GM19455 (cell line): ENCODE results near the gene KIAA1671.
"Not testable (repeated sequence)": the region's sequence is repeated elsewhere in the genome, so short reads cannot be mapped to it uniquely, and the experiment has no call there.

Source experiments
- ATAC-seq: cut with Tn5 transposase; IDR thresholded peaks from one replicate; pipeline ENCODE4 v1.9.1; 2021; ENCODE audit not compliant: unreplicated experiment

Gene KIAA1671

GRCh38 chr22:25161916-25162530 is 209.5 kb downstream of the KIAA1671 start:
- no peak for ATAC-seq

DNA sequence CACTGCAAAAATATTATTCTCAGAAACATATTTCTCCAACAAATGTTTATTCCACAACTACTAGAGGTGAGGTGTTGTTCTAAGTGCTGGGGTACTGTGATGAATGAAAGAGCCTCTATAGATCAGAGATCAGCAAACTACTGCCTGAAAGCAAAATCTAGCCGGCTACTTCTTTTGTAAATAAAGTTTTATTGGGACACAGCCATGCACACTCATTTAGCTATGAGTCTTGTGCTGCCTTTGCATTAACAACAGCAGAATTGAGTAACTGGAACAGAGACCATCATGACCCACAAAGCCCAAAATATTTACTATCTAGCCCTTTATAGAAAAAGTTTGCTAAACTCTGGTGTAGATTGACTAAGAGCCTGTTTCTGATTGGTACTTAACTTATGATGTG is 210.0 kb downstream of the KIAA1671 start:
- no peak for ATAC-seq

GRCh38 chr22:25165785-25166184 is 213.3 kb downstream of the KIAA1671 start:
- no peak for ATAC-seq

- no peak for ATAC-seq
These were observed 213.9 kb downstream of the KIAA1671 start for GRCh38 chr22:25166266-25167040.

DNA sequence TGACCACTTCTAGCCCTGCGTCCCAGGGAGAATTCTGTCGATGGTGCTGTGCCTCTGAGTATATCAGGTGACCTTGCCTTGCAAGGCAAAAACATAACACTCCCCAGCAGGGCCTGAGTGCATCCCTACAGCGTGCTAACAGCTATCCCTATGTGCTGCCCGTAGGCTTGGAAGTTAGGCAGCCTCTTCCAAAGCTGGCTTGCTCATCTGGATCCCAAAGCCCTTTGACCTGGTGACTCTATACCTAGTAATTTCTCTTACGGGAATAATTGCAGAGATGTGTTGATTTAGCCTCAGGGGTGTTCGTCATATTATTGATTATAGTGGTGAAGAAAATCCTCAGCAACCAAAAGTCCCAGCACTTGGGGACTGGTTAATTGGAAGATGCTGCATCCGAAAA is 214.6 kb downstream of the KIAA1671 start:
- ATAC-seq: no peak

DNA sequence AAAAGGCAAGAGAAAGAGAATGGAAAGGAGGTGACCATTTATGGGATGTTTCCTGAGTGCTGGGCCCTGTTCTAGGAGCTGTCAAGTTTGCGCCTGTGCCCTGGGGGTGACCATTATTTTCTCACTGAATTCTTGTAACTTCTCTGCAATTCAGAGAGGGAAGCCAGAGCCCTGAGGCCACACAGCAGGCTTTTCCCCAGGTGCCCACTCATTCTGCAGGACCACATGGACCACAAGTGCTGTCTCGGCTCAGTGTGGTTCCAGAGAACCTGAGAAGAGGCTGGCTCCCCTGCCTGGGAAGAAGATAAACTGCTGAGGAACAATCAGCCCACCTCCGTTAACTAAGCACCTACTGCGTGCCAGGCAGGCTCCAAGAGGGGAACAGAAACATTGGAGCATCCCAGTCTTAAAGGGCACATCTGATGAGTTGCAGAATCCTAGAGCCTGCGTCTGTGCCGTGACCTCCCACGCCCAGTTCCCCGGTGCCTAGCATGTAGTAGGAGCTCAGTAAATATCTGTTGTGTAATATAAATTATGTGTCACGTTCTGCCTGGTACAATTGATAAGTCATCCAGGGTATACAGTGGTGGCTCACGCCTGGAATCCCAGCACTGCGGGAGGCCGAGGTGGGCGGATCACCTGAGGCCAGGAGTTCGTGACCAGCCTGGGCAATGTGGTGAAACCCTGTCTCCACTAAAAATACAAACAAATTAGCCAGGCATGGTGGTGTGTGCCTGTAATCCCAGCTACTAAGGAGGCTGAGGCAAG is 215.5 kb downstream of the KIAA1671 start:
- ATAC-seq: no peak

DNA sequence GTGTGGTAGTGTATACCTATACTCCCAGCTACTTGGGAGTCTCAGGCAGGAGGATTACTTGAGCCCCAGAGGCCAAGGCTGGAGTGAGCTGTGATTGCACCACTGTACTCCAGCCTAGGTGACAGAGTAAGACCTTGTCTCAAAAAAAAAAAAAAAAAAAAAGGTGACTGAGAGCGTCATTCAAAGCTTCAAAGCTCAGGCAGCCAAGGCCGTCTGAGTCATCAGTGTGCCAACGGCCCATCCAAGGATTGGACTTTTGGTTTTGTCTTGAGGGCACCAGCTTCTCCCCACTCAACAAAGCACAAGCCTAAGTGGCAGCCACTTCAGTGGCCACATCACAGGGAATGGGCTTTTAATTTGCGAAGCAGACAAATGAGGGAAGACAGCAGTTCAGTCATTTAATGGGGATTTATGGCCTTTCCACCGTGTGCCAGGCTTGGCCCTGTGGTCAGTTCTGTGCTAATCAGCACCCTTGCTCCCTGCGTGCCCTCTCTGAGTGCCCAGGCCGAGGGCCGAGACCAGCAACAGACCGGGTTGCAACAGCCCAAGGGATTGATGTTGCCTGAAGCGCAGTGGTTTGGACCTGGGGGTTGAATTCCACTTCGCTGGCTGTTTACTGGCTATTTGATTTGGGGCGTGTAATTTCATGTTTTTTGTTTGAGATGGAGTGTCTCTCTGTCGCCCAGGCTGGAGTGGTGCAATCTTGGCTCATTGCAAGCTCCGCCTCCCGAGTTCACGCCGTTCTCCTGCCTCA is 216.9 kb downstream of the KIAA1671 start:
- no peak for ATAC-seq

GRCh38 chr22:25170426-25170980 is 218.0 kb downstream of the KIAA1671 start:
- no peak for ATAC-seq

GRCh38 chr22:25172153-25172552 is 219.6 kb downstream of the KIAA1671 start:
- no peak for ATAC-seq

- no peak for ATAC-seq
These were observed 221.8 kb downstream of the KIAA1671 start for GRCh38 chr22:25174156-25174887.

GRCh38 chr22:25174888-25175411 is 222.4 kb downstream of the KIAA1671 start:
- ATAC-seq: no peak

DNA sequence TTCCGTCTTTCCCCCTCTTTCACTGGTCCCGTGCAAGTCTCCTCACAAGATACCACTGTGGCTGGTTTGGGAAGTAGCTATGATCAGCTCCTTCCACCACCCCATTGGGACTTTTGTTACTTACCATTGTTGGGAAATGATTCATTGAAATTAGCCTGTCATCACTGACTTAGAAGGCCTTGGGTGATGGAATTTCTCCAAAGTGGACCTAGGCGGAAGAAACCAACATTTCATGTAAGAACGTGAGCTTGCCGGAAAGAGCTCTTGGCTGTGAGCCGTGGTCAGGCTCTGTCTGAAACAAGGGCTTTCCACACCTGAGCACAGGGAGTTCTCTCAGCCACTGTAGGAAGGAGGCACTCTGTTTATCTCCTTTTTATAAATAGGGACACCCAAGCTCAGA is 223.7 kb downstream of the KIAA1671 start:
- no peak for ATAC-seq

DNA sequence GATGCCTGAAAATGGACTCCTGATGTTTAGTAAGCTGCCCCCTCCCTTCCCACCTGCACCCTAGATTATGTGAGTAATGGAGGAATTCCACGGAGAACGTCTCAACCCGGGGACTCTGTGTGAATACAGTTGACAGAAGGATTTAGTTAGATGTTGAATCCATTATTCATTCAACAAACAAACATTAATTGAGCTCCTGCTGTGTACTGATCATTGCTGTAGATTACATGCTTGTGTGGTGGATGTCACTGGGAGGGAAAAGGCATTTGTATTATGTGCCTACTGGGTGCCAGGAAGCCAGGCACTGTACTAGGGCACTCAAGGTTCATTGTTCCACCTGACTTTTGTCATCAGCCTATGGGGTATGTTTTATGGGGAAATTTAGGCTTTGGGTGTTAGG is 224.3 kb downstream of the KIAA1671 start:
- no peak for ATAC-seq

- ATAC-seq: no peak
These were observed 224.7 kb downstream of the KIAA1671 start for GRCh38 chr22:25177226-25177625.

- ATAC-seq: no peak
These were observed 225.4 kb downstream of the KIAA1671 start for GRCh38 chr22:25177895-25178294.

DNA sequence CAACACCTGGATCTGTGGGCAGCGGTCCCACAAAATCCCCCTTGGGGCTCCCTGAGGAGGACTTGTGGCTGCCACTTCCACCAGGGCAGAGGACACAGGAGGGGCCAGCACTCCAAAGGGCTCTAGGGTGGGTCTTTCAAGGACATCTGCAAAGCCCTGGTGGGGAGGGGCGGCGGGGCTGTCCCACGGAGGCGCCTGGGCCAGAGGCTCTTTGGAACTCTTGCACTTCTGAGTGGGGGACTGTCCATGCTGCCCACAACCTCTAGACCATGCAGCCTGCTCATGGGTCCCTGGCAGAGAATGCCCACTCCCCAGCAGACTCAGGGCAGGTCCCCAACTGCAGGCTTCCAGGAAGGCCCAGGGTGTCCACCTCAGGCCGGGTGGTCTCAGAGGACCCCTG is 225.8 kb downstream of the KIAA1671 start:
- ATAC-seq: not testable (repeated sequence)

DNA sequence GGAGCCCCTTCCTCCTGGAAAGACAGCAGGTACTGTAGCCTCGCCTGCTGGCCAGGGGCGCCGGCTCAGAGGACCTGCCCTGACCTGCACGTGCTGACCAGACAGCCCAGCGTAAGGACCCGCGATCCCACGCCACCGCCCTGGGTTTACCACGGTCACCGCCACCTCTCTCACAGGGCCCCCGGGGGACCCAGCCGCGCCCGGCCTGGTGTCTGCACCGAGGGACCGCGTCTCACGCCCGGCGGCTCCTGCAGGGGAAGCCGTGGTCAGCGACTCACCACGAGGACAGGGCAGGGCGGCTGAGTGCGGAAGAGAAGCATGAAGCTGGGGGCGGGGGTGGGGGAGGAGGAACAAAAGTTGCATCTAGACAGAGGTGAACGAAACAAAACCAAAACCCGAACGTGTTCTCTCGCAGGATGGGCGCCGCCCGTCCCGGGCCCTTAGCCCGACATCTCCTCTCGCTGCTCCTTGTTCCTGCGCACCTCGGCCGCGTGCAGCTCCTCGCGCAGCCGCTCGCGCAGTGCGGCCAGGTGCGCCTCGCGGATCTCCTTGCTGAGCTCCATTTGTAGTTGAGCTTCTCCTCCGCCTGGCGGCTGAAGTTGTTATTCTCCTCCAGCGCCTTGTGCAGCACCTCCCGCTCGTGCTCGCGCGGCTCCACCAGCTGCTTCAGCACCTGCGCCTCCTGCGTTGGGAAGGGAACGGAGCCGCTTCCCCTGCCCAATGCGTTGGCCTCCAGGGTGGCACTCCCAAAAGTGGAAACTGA is 226.5 kb downstream of the KIAA1671 start:
- ATAC-seq: not testable (repeated sequence)

GRCh38 chr22:25182131-25183110 is 229.9 kb downstream of the KIAA1671 start:
- ATAC-seq: no peak
